GM04504 (cell line): ENCODE results near the gene PDE8B.

ENCODE experiments used
- DNase-seq: peaks from one replicate; pipeline ENCODE4 v3.0.0-alpha.2; 2012; ENCODE audit warnings: low read depth

Gene PDE8B

DNA sequence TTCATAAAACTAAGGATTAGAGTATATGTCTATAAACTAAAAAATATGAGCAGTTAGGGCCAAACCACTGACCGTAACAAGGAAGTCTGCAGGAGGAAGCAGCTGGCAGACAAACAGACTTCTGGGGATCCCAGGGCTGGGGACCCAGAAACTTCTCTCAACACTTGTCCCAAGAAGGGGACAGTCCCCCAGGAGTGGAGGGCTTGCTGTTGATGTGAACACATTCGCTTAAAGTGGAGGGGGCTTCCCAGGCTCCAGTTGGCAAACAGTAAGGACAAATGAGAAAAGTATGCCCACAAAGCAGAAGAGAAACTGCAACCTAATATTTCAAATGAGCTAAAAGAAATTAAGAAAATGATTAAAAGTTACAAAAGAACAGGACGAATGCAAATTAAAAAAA, 83.7 kb downstream of the PDE8B start:
- DNase-seq = no peak

DNA sequence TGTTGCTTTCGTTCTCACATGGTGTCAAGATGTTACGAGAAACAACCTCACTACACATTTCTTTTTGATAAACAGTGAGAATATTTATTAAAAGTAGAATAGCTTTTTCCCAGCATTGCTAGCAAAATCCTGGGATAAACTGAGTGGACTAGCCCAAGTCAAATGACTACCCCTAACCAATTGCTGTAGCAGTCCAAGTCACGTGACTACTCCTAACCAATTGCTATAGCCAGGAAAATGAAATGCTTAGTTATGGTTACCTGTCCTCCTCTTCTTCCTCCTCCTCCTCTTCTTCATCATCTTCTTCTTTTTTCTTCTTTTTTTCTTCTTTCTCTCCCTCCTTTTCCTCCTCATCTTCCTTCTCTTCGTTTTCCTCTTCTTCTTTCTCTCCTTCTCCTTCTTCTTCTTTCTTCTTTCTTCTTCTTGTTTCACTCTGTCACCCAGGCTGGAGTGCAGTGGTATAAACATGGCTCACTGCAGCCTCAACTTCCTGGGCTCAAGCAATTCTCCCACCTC, 85.4 kb downstream of the PDE8B start:
- no peak for DNase-seq

DNA sequence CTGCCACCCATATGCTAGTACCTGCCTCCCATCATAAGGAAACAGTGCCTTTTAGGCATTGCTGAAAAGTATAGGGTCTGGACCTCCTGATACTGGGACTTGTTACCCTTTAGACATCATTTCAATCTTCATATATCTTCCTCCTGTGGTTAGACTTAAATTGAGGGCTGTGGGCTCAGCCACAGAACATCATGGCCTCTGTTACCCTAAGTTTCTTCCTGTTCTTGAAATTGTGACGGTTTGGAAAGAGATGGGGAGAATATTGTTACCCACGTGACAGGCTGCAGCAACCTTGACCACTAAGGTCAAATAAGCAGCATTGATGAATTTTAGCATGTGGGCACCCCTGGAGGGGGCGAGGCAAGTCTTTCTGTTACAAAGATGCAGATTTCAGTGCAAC, 87.7 kb downstream of the PDE8B start:
- no peak for DNase-seq

- DNase-seq = no peak
Measured at GRCh38 chr5:77300451-77300850, 90.0 kb downstream of the PDE8B start.

- DNase-seq = peak; percentile 77
Measured at GRCh38 chr5:77301447-77301883, 91.0 kb downstream of the PDE8B start.

DNA sequence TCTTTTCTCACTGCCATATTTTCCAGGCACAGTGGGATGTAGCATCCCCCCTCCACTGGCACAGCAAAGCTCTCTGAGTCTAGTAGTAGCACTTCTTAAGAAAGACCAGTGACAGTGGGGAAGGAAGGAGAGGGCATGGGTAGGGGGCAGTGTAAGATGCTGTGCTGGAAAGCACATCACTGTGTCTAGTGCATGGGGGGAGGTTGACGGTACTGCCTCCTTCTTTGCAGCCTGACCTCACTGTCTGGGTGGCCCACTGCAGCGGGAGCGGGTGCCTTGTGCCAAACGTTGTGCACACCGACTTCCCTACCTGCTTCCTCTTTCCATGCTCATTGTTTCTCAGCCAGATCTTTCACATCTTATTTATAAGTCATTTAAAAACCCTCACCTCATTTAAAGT, 91.8 kb downstream of the PDE8B start:
- DNase-seq = no peak

DNA sequence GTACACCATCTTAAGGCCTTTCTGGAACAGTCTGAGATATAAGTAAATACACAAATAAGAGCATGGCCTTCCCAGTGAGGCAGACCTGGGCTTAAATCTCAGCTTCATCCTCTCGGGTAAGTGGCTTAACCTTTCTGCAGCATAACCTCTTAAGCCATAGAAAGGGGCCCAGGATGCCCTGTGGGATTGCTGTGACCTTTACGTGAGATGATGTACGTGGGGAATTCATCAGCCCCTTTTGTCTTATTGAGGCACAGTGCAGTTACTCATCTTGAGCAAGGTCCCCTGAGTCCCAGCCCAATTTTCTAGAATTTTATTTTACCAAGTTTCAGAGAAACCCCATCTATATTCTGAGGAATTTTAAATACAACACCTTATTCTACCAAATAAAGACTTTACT, 92.2 kb downstream of the PDE8B start:
- DNase-seq = no peak

GRCh38 chr5:77304388-77304787, 93.9 kb downstream of the PDE8B start:
- DNase-seq = no peak

DNA sequence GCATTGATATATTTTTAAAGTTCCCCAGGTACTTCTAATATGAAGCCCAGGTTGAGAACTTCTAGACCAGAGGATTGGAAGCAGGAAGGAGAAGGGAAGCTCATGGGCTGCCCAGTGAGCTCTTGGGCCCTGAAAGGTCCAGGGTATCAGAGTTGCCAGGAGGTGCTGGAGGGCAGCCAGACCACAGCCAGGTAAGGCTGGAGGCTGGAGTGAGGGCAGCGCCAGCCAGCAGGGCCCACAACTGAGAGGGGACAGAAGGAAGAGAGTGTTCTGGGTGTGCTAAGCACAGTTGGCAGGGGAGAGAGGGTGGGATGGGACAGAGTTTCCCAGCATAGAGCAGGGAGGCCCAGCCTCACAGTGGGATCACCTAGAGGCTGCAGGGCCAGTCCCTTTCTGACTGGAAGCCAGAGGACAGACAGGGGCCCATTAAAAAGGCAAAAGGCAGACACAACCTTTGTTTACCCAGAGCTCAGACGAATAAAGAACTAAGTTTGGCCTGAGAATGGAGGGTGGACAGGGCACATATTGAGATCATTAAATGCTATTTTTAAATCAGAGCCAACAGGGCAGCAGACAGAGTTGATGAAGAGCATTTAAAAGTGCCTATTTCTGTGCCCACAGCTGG, 94.9 kb downstream of the PDE8B start:
- DNase-seq = no peak

GRCh38 chr5:77305956-77306355, 95.5 kb downstream of the PDE8B start:
- DNase-seq = peak; percentile 62

GRCh38 chr5:77306531-77306930, 96.1 kb downstream of the PDE8B start:
- no peak for DNase-seq

DNA sequence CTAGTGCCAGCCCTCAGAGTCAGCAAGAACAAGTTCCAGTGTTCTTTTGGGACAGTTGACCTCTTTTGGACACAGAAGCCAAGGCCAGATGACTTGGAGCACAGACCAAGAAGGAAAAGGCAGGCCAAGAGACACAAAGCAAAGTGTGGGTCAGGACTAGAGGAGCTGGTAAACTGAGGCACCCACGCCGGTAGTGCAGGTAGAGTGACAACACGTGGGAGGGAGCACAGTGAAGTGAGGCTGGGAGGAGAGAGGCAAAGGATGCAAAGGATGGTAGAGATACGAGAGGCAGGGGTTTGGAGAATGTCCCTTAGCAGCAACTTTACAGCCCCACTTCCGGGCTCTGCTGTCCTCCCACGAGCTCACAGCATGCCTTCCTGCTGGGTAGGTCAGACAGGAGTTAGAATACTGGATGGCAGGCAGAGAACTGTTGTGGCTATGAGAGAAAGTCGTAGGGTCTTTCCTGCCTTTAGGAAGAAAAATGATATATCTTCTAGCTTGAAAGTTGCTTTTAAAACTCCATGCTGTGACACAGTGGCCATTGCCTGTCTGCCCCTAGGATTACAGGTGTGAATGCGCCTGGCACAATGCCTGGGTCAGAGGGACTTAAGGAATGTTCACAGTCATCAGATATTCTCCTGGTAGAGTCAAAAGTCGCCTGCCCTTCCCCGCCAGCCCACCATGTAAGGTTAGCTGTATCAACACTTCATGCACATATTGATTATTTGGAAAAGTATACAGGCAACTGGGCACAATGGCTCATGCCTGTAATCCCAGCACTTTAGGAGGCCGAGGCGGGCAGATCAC, 97.9 kb downstream of the PDE8B start:
- no peak for DNase-seq

GRCh38 chr5:77309140-77309539, 98.7 kb downstream of the PDE8B start:
- no peak for DNase-seq

- no peak for DNase-seq
Measured at GRCh38 chr5:77310494-77311213, 100.2 kb downstream of the PDE8B start.

GRCh38 chr5:77311214-77311571, 100.7 kb downstream of the PDE8B start:
- DNase-seq = no peak

DNA sequence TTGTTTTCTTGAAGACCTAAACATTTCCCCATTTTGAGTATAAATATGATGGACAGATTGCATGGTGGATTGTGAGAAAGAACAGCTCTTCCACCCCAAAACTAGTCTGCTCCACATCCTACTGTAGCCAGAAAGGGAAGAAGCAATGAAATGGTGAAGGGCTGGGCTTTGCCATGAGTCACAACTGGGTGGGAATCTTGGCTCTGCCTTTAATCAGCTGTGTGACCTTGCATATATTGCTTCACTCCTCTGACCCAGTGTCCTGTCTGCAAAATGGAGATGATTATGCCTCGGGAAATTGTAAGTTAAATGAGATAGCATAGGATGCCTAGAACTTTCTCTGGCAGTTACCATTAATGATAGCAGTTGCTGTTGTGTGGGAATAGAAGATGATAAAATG, 101.9 kb downstream of the PDE8B start:
- peak; percentile 36 for DNase-seq

- peak; percentile 14 for DNase-seq
Measured at GRCh38 chr5:77316871-77317661, 106.6 kb downstream of the PDE8B start.

DNA sequence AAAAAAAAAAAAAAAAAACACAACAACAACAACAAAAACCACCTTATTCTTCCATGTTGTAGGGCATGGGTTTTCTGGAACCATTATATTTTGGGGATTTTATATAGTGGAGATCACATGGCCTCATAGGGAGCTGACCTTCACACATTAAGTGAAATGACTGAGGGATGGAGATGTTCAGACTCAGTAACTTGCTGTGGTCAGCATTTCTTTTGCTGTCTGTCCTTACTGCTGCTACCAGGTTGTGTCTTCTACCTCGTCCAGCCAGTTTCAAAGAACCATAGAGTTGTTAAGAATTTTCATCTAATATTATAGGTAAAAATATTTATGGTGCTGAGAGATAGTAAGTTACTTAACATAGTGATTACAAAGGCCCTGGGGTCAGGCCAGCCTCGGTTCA, 107.6 kb downstream of the PDE8B start:
- no peak for DNase-seq

- DNase-seq = no peak
Measured at GRCh38 chr5:77319117-77319804, 108.8 kb downstream of the PDE8B start.

- no peak for DNase-seq
Measured at GRCh38 chr5:77321793-77322394, 111.4 kb downstream of the PDE8B start.

GRCh38 chr5:77322406-77322805, 111.9 kb downstream of the PDE8B start:
- no peak for DNase-seq
